ENCODE measurements around the gene PTK7. TPM values are rescaled to one million over a fixed set of nuclear protein-coding genes. Genes with fewer than 3 reads are reported as not detected.

PTK7 gene
- total RNA-seq, 6 experiments from 2014 or later = 62.8 to 115 (median 66.7) TPM

DNA sequence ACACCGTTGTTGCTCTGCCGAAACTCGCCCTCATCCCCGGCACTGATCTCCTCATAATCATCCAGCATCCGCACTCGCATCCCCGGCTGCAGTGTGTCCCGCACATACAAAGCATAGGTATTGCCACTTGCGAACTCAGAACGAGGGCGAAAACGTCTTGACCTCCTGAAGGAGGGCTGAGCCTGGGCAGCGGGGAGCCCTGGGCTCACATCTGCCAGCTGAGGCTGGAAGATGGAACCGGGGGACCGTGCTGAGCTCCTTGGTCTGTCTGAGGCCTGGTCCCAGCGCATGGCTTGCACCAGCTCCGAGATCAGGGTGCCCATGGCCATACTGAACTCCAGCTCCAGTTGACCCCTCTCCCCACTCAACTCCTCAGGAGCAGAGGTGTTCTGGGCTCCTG lies 25.1 kb upstream of the PTK7 start:
- Mint-ChIP-seq H3K4me3 (peak overlapping the region; percentile 16; the same call in 1 of the 2 replicates), H3K4me1 (ENCODE audit: low read depth) (peaks cover 44% of the 10 kb centered on the region), H3K36me3 (ENCODE audit: low read depth) (peaks cover 54% of the 10 kb centered on the region), H3K27ac (peak overlapping the region; percentile 12; the same call in 1 of the 2 replicates), H3K9me3 (no peaks in the 10 kb centered on the region), H3K27me3 (ENCODE audit: insufficient read depth) (peaks cover 3% of the 10 kb centered on the region)
- no peak for DNase-seq
- no peak for TF ChIP-seq CTCF (IDR thresholded peaks at IDR 0.05)

DNA sequence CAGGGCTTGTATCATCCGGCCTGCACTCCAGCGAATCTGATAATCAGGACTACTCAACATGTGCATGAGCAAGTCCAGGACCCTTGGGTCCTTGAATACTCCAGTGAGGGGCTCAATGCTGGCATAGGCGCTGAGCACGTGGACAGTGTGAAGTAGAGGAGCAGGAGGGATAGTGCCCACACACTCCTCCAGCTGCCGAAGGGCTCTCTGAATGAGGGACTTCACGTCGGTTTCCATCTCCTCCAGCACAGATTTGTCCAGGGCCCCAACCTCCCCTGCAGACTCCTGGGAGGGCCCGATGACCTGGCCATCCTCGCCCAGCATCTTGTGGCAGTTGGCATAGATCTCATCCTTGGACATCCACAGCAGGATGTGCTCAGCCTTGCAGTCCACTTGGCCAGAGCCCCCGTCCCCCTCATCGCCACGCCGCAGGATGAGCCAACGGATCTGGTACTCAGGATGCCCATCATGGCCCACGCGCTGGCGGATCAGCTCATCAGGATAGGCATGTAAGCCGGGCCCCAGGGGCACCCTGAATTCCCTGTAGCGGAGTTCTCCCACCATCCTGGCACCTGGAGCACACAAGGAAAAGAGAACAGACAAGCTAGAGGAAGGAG lies 23.8 kb upstream of the PTK7 start:
- Mint-ChIP-seq H3K4me1 (ENCODE audit: low read depth) (peaks cover 44% of the 10 kb centered on the region), H3K4me3 (peak overlapping the region; percentile 93), H3K27me3 (ENCODE audit: insufficient read depth) (peaks cover 3% of the 10 kb centered on the region), H3K9me3 (no peaks in the 10 kb centered on the region), H3K27ac (peak overlapping the region; percentile 96), H3K36me3 (ENCODE audit: low read depth) (peaks cover 54% of the 10 kb centered on the region)
- no peak for DNase-seq
- no peak for TF ChIP-seq CTCF (IDR thresholded peaks at IDR 0.05)

- Mint-ChIP-seq H3K4me3 (peak overlapping the region; percentile 93), H3K27me3 (ENCODE audit: insufficient read depth) (peaks cover 3% of the 10 kb centered on the region), H3K9me3 (no peaks in the 10 kb centered on the region), H3K4me1 (ENCODE audit: low read depth) (peaks cover 47% of the 10 kb centered on the region), H3K36me3 (ENCODE audit: low read depth) (peaks cover 59% of the 10 kb centered on the region), H3K27ac (peak overlapping the region; percentile 96)
- no peak for DNase-seq
- no peak for TF ChIP-seq CTCF (IDR thresholded peaks at IDR 0.05)
Observed at GRCh38 chr6:43052842-43053544, 23.1 kb upstream of the PTK7 start.

GRCh38 chr6:43053545-43054205 lies 22.4 kb upstream of the PTK7 start, which contains the start of gene CUL7:
CUL7 (minus strand) TSS chr6:43053851; CDS start chr6:43052788, 1,063 bp downstream.
- TF ChIP-seq CTCF (IDR thresholded peaks at IDR 0.05) = peak; percentile 20; the same call in 1 of the 2 replicates
- Mint-ChIP-seq H3K4me3 (peak within 1 kb of the TSS; percentile 93), H3K4me1 (ENCODE audit: low read depth) (peaks cover 53% of the 10 kb centered on the region)

GRCh38 chr6:43054206-43054943 lies 21.7 kb upstream of the PTK7 start:
- no peak for DNase-seq
- Mint-ChIP-seq H3K9me3 (no peaks in the 10 kb centered on the region), H3K27ac (peak overlapping the region; percentile 96)

More at GRCh38 chr6:43053545-43054205, 22.4 kb upstream of the PTK7 start, which contains the start of gene CUL7:
- H3K36me3 Mint-ChIP-seq (ENCODE audit: low read depth) = peaks cover 66% of the 10 kb centered on the region
- no peaks in the 10 kb centered on the region for H3K9me3 Mint-ChIP-seq
- DNase-seq = peak; percentile 89
- peaks cover 3% of the 10 kb centered on the region for H3K27me3 Mint-ChIP-seq (ENCODE audit: insufficient read depth)
- H3K27ac Mint-ChIP-seq = peak within 1 kb of the TSS; percentile 96

More at GRCh38 chr6:43054206-43054943, 21.7 kb upstream of the PTK7 start:
- Mint-ChIP-seq H3K4me1 (ENCODE audit: low read depth) (peaks cover 56% of the 10 kb centered on the region), H3K4me3 (peak overlapping the region; percentile 93), H3K36me3 (ENCODE audit: low read depth) (peaks cover 62% of the 10 kb centered on the region), H3K27me3 (ENCODE audit: insufficient read depth) (peaks cover 3% of the 10 kb centered on the region)
- TF ChIP-seq CTCF (IDR thresholded peaks at IDR 0.05) = no peak
